ENCODE data around the gene PARD3.

DNA sequence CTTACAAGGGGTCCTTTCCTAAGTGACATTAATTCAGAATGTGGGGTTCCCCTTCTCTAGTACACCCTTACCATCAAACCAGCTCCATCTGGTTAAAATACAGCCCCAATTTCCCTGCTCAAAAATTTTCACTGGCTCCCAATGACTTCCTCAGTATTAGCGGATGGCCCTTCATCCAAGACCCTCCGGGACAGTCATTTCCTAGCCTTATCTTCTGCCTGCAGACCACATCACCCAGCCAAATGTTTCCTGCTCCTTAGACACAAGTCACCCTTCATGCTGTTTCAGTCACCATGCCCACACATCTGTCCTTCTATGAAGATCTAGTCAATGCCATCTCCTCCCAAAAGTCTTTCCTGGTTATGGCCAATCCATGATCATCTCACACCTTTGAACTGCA is 45.2 kb downstream of the PARD3 start:
- no peak for TF ChIP-seq POLR2A (IDR thresholded peaks at IDR 0.05)
- TF ChIP-seq CTCF (IDR thresholded peaks at IDR 0.05) = no peak
- no peak for TF ChIP-seq POLR2AphosphoS5 (IDR thresholded peaks at IDR 0.05)
